Calu3 (cell line): ENCODE measurements around the gene FHIT. TPM values are rescaled to one million over a fixed set of nuclear protein-coding genes. Genes with fewer than 3 reads are reported as not detected.

Experiments used
- BruUV-seq: library from RNA; stranded (reverse); fragments of 400-500 nt; replicated peaks from 2 replicates; lab custom pipeline; 2021; lab: Mats Ljungman, UMichigan
- CTCF ChIA-PET: fragments of 300-600 bp; sonication (Branson Sonifier 250); formaldehyde crosslinking; loops from one replicate; lab custom pipeline; 2022; ENCODE audit warnings: antibody characterized with exemption; lab: Charles Lee
- DNase-seq: peaks from one replicate; pipeline ENCODE4 v3.0.0; 2022
- H3K27ac Mint-ChIP-seq: one replicate; pipeline ENCODE4 v1.8.0; 2022; ENCODE audit warnings: mixed read lengths; ENCODE audit not compliant: unreplicated experiment
- H3K27me3 Mint-ChIP-seq: one replicate; pipeline ENCODE4 v1.8.0; 2022; ENCODE audit warnings: mixed read lengths; ENCODE audit not compliant: unreplicated experiment
- H3K36me3 Mint-ChIP-seq: one replicate; pipeline ENCODE4 v1.8.0; 2022; ENCODE audit warnings: mild to moderate bottlenecking, moderate library complexity, mixed read lengths; ENCODE audit not compliant: insufficient read depth, unreplicated experiment
- H3K4me1 Mint-ChIP-seq: one replicate; pipeline ENCODE4 v1.8.0; 2022; ENCODE audit warnings: mild to moderate bottlenecking, low read depth, mixed read lengths; ENCODE audit not compliant: unreplicated experiment
- H3K4me3 Mint-ChIP-seq: one replicate; pipeline ENCODE4 v1.8.0; 2022; ENCODE audit warnings: mild to moderate bottlenecking, low read depth, moderate library complexity, mixed read lengths; ENCODE audit not compliant: unreplicated experiment
- H3K9me3 Mint-ChIP-seq: one replicate; pipeline ENCODE4 v1.8.0; 2022; ENCODE audit warnings: low read depth, mixed read lengths; ENCODE audit not compliant: unreplicated experiment
- CTCF ChIP-seq: fragments of 200-600 bp; IDR thresholded peaks from one replicate; pipeline ENCODE4 v1.8.0; 2022; ENCODE audit warnings: antibody characterized with exemption; ENCODE audit not compliant: unreplicated experiment
- intact Hi-C: fragments of 100-400 bp; cut with micrococcal nuclease; formaldehyde crosslinking; loops from one replicate; pipeline ENCODE4 v1.10.0; 2022; ENCODE audit not compliant: unreplicated experiment
- total RNA-seq: library from RNA; stranded (reverse); gene quantifications from 2 replicates; pipeline ENCODE4 v1.2.3, GENCODE V29; 2022

Gene FHIT
- total RNA-seq, 1 experiment from 2014 or later: 6.2 TPM

- H3K36me3 Mint-ChIP-seq: no peaks in the 10 kb centered on the region
- intact Hi-C loops: no loop called here
- CTCF ChIA-PET: no interaction called here
- no TSS peak for BruUV-seq
- H3K27me3 Mint-ChIP-seq: no peaks in the 10 kb centered on the region
- H3K4me1 Mint-ChIP-seq: no peaks in the 10 kb centered on the region
- no peak overlapping the region for H3K27ac Mint-ChIP-seq
- H3K9me3 Mint-ChIP-seq: peaks cover 4% of the 10 kb centered on the region
- H3K4me3 Mint-ChIP-seq: no peak overlapping the region
- no peak for TF ChIP-seq CTCF
- no peak for DNase-seq
Measured at GRCh38 chr3:59762941-59763340, 1488.3 kb downstream of the FHIT start.

- no TSS peak for BruUV-seq
- H3K4me1 Mint-ChIP-seq: no peaks in the 10 kb centered on the region
- intact Hi-C loops: no loop called here
- no peaks in the 10 kb centered on the region for H3K27me3 Mint-ChIP-seq
- no peak for TF ChIP-seq CTCF
- H3K36me3 Mint-ChIP-seq: no peaks in the 10 kb centered on the region
- DNase-seq: no peak
- peaks cover 4% of the 10 kb centered on the region for H3K9me3 Mint-ChIP-seq
- CTCF ChIA-PET: no interaction called here
- H3K27ac Mint-ChIP-seq: no peak overlapping the region
- no peak overlapping the region for H3K4me3 Mint-ChIP-seq
Measured at GRCh38 chr3:59759298-59760031, 1491.8 kb downstream of the FHIT start.

- H3K9me3 Mint-ChIP-seq: peaks cover 4% of the 10 kb centered on the region
- intact Hi-C loops: no loop called here
- CTCF ChIA-PET: no interaction called here
- BruUV-seq: no TSS peak
- H3K4me3 Mint-ChIP-seq: no peak overlapping the region
- H3K27me3 Mint-ChIP-seq: no peaks in the 10 kb centered on the region
- no peak overlapping the region for H3K27ac Mint-ChIP-seq
- no peak for TF ChIP-seq CTCF
- no peaks in the 10 kb centered on the region for H3K4me1 Mint-ChIP-seq
- H3K36me3 Mint-ChIP-seq: no peaks in the 10 kb centered on the region
- no peak for DNase-seq
Measured at GRCh38 chr3:59758672-59759071, 1492.6 kb downstream of the FHIT start.

- H3K27ac Mint-ChIP-seq: no peak overlapping the region
- CTCF ChIA-PET: no interaction called here
- no peaks in the 10 kb centered on the region for H3K27me3 Mint-ChIP-seq
- no peak overlapping the region for H3K4me3 Mint-ChIP-seq
- H3K4me1 Mint-ChIP-seq: no peaks in the 10 kb centered on the region
- BruUV-seq: no TSS peak
- TF ChIP-seq CTCF: no peak
- no peaks in the 10 kb centered on the region for H3K36me3 Mint-ChIP-seq
- intact Hi-C loops: no loop called here
- H3K9me3 Mint-ChIP-seq: peaks cover 4% of the 10 kb centered on the region
- no peak for DNase-seq
Measured at GRCh38 chr3:59756934-59757333, 1494.3 kb downstream of the FHIT start.
